CD4-positive, alpha-beta memory T cell (primary cell): ENCODE results near the gene COL26A1. TPM values are rescaled to one million over a fixed set of nuclear protein-coding genes. Genes with fewer than 3 reads are reported as not detected.
A peak's percentile ranks its signal among the peaks of the same experiment; 100 is the strongest.

Experiments
- CTCF ChIA-PET: fragments of 350-600 bp; sonication (Branson Sonifier 250); formaldehyde crosslinking; loops from one replicate; lab custom pipeline; 2021; ENCODE audit warnings: inconsistent platforms; ENCODE audit not compliant: partially characterized antibody; lab: Charles Lee
- POLR2A ChIA-PET: fragments of 350-600 bp; sonication (Branson Sonifier 250); formaldehyde crosslinking; loops from one replicate; lab custom pipeline; 2021; ENCODE audit not compliant: partially characterized antibody; lab: Charles Lee
- DNase-seq, 5 donors: peaks; one replicate each; pipeline versions ENCODE4 v3.0.0 to v3.0.0-alpha.2; 2020 to 2022; ENCODE audit warnings: mixed read lengths in 1 of 5
- H3K27ac ChIP-seq: one replicate; pipeline ENCODE4 v1.7.0; 2013; ENCODE audit warnings: low read depth, low read length
- H3K27me3 ChIP-seq: 2 replicates; pipeline ENCODE4 v1.7.0; 2013; ENCODE audit warnings: mild to moderate bottlenecking, low read length, moderate library complexity; ENCODE audit not compliant: insufficient read depth
- H3K36me3 ChIP-seq: 2 replicates; pipeline ENCODE4 v1.7.0; 2013; ENCODE audit warnings: mild to moderate bottlenecking, low read length, moderate library complexity; ENCODE audit not compliant: insufficient read depth
- H3K4me1 ChIP-seq: 2 replicates; pipeline ENCODE4 v1.7.0; 2013; ENCODE audit warnings: mild to moderate bottlenecking, low read length, moderate library complexity; ENCODE audit not compliant: insufficient read depth
- H3K4me3 ChIP-seq, 2 donors: one replicate each; pipeline ENCODE4 v1.7.0; 2013; ENCODE audit warnings: low read length in 2 of 2, mild to moderate bottlenecking in 1 of 2
- H3K9me3 ChIP-seq, 2 donors: one replicate each; pipeline ENCODE4 v1.7.0; 2013; ENCODE audit warnings: low read length in 2 of 2, control low read depth in 1 of 2; ENCODE audit not compliant: control insufficient read depth in 1 of 2
- H3K27ac Mint-ChIP-seq, 7 donors: one replicate each; pipeline ENCODE4 v1.8.0; 2020 to 2021; ENCODE audit warnings: mixed read lengths in 7 of 7, mild to moderate bottlenecking in 6 of 7, inconsistent platforms in 3 of 7, moderate library complexity in 3 of 7
- H3K27me3 Mint-ChIP-seq, 2 donors: one replicate each; pipeline ENCODE4 v1.8.0; 2020 to 2021; ENCODE audit warnings: mixed read lengths in 2 of 2
- H3K36me3 Mint-ChIP-seq, 2 donors: one replicate each; pipeline ENCODE4 v1.8.0; 2020 to 2021; ENCODE audit warnings: mixed read lengths in 2 of 2, inconsistent platforms in 1 of 2, mild to moderate bottlenecking in 1 of 2
- H3K4me1 Mint-ChIP-seq, 4 donors: one replicate each; pipeline ENCODE4 v1.8.0; 2020 to 2021; ENCODE audit warnings: mixed read lengths in 4 of 4, mild to moderate bottlenecking in 1 of 4
- H3K4me3 Mint-ChIP-seq, 8 donors: one replicate each; pipeline ENCODE4 v1.8.0; 2020 to 2021; ENCODE audit warnings: mixed read lengths in 8 of 8, mild to moderate bottlenecking in 7 of 8, moderate library complexity in 6 of 8, inconsistent platforms in 3 of 8
- H3K9me3 Mint-ChIP-seq, 8 donors: one replicate each; pipeline ENCODE4 v1.8.0; 2020 to 2021; ENCODE audit warnings: mixed read lengths in 8 of 8, mild to moderate bottlenecking in 5 of 8, inconsistent platforms in 3 of 8, moderate library complexity in 1 of 8
- intact Hi-C: fragments of 100-400 bp; cut with micrococcal nuclease; formaldehyde crosslinking; loops from one replicate; pipeline ENCODE4 v1.15.1; 2023
- polyA plus RNA-seq, 2 donors: library from polyadenylated mRNA; unstranded; fragments of 300-500 nt; fragmentation: Illumina TruSeq; gene quantifications; one replicate each; pipeline ENCODE4 v1.2.3, GENCODE V29; 2021
- total RNA-seq, 2 experiments: library from RNA; stranded (reverse); gene quantifications; one replicate each; pipeline ENCODE4 v1.2.3, GENCODE V29; 2021

The COL26A1 gene
- total and polyA plus RNA-seq, 4 experiments from 2014 or later = not detected

DNA sequence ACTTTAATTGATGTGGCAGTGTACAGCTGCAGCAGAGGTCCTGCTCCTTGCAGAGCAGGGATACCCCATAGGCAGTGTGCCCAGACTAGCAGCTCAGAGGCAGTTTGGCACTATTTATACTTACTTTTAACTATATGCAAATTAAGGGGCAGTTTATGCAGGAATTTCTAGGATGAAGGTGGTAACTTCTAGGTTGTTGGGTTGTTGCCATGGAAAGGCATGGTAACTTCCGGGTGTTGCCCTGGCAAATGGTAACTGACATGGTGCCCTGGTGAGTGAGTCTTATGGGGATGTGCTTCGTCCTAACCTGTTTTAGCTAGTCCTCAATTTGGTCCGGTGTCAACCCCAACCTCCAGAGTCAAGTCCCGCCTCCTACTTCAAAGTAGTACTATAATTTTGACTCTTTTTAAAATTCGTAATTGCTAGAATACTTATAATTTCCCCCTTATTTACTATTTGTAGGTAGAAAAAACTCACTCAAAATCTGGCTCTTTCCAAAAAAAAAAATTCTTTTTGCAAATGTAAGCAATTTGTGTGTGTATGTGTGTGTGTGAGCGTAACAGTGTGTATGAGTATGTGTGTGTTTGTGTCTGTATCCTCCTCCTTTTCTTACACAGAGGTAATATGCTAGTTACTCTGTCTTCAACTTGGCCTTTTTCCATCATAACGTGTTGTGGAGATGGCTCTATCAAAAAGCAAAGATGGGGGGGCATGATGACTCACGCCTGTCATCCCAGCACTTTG lies 5.9 kb downstream of the COL26A1 start:
- Mint-ChIP-seq H3K9me3 (peaks cover 0 to 2% (median 0%) of the 10 kb centered on the region in 8 donors), H3K27ac (no peak overlapping the region), H3K4me3 (no peak overlapping the region), H3K27me3 (peaks cover 19 to 28% of the 10 kb centered on the region in 2 donors), H3K4me1 (no peaks in the 10 kb centered on the region), H3K36me3 (no peaks in the 10 kb centered on the region)
- Histone ChIP-seq H3K4me3 (no peak overlapping the region), H3K36me3 (no peaks in the 10 kb centered on the region), H3K27me3 (peaks cover 7% of the 10 kb centered on the region), H3K9me3 (no peaks in the 10 kb centered on the region), H3K4me1 (peaks cover 5% of the 10 kb centered on the region), H3K27ac (no peak overlapping the region)
- ChIA-PET CTCF (interaction anchor here (3.0 kb wide), 1 partner anchor 43 kb away, joined by 21 read pairs; no protein-coding TSS in a partner anchor), POLR2A (no interaction called here)
- DNase-seq = no peak
- intact Hi-C loops = no loop called here

DNA sequence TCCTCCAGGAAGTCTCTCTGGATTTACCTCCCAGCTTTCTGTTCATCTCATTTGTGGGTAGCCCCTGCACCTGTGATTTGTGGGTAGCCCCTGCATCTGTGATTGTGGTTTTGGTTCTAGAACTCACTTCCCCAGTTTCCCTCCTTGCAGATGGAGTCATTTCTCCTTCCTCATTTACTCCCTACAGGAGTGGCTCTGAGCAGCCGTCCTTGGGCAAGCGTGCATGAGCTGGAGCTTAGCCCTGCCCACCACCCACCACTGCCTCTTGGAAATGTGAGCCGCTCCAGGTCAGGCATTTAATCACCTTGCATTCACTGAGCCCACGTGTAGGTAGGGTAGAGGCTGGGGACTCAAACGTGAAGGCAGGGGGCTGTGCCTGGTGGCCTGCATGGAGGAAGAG lies 8.2 kb downstream of the COL26A1 start:
- no peaks in the 10 kb centered on the region for H3K9me3 Mint-ChIP-seq
- CTCF ChIA-PET = no interaction called here
- peaks cover 3% of the 10 kb centered on the region for H3K27me3 ChIP-seq
- H3K27ac ChIP-seq = no peak overlapping the region
- no peaks in the 10 kb centered on the region for H3K36me3 ChIP-seq
- H3K4me3 ChIP-seq = no peak overlapping the region
- H3K4me1 ChIP-seq = no peaks in the 10 kb centered on the region
- no peaks in the 10 kb centered on the region for H3K4me1 Mint-ChIP-seq
- no peak overlapping the region for H3K4me3 Mint-ChIP-seq
- peaks cover 15 to 25% of the 10 kb centered on the region in 2 donors for H3K27me3 Mint-ChIP-seq
- H3K36me3 Mint-ChIP-seq = no peaks in the 10 kb centered on the region
- POLR2A ChIA-PET = no interaction called here
- DNase-seq = no peak
- intact Hi-C loops = no loop called here
- H3K9me3 ChIP-seq = no peaks in the 10 kb centered on the region
- no peak overlapping the region for H3K27ac Mint-ChIP-seq

DNA sequence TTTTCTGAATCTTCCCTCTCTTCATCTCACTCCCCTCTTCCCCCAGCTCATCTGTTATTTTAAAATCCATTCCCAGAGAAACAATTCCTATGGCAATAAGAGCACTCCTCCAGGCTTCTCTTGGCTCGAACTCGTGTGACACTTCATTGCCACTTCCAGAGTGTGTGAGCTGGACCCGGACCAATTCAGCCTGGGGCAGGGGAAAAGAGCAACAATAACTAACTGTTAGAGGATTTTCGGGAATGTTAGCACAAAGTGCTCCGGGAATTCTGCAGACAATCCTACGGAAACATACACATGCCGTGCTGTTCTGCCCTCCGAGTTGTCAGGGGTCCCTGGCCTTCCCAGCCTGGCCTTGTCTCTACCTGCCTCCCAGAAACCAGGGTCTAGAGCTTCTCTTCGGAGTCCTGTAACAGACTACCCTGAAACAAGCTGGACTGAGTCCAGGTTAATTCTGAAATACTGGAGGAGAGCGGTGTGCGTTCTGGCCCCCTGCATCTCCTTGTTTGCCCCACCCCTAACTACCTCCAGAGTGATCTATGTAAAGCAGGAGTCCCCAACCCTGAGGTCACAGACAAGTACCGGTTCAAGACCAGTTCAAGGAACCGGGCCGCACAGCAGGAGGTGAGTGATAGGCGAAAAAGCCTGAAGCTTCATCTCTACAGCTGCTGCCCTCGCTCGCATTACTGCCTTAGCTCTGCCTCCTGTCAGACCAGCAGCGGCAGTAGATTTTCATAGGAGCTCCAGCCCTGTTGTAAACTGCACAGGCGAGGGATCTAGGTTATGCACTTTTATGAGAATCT lies 11.3 kb downstream of the COL26A1 start:
- intact Hi-C loops = no loop called here
- H3K4me3 Mint-ChIP-seq = no peak overlapping the region
- POLR2A ChIA-PET = no interaction called here
- H3K36me3 Mint-ChIP-seq = no peaks in the 10 kb centered on the region
- no peaks in the 10 kb centered on the region for H3K4me1 Mint-ChIP-seq
- Histone ChIP-seq H3K36me3 (no peaks in the 10 kb centered on the region), H3K4me3 (no peak overlapping the region), H3K27ac (no peak overlapping the region), H3K4me1 (no peaks in the 10 kb centered on the region), H3K9me3 (no peaks in the 10 kb centered on the region), H3K27me3 (no peaks in the 10 kb centered on the region)
- H3K27me3 Mint-ChIP-seq = peaks cover 7 to 14% of the 10 kb centered on the region in 2 donors
- no peak overlapping the region for H3K27ac Mint-ChIP-seq
- H3K9me3 Mint-ChIP-seq = no peaks in the 10 kb centered on the region
- DNase-seq = no peak
- CTCF ChIA-PET = interaction anchor here (2.2 kb wide), 1 partner anchor 10 kb away, joined by 7 read pairs; no protein-coding TSS in a partner anchor

DNA sequence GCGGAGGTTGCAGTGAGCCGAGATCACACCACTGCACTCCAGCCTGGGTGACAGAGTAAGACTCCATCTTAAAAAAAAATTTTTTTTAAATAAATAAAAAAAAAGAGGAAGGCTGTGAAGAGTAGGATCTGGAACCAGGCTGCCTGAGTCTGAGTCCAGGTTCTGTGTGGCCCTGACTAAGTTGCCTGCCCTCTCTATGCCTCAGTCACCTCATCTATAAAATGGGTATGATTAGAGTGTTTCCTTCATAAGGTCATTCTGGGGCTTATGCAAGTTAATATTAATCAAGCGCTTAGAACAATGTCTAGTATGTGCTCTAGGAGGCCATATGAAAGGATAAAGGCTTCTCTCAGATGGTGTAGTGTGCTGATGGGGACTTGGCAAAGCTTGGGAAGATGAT lies 12.3 kb downstream of the COL26A1 start:
- ChIA-PET POLR2A (no interaction called here), CTCF (interaction anchor here (2.2 kb wide), 1 partner anchor 11 kb away, joined by 7 read pairs; no protein-coding TSS in a partner anchor)
- Histone ChIP-seq H3K27ac (no peak overlapping the region), H3K4me1 (no peaks in the 10 kb centered on the region), H3K36me3 (no peaks in the 10 kb centered on the region), H3K27me3 (no peaks in the 10 kb centered on the region), H3K4me3 (no peak overlapping the region), H3K9me3 (no peaks in the 10 kb centered on the region)
- Mint-ChIP-seq H3K4me1 (no peaks in the 10 kb centered on the region), H3K36me3 (no peaks in the 10 kb centered on the region), H3K4me3 (no peak overlapping the region), H3K27me3 (peaks cover 7 to 16% of the 10 kb centered on the region in 2 donors), H3K27ac (peak overlapping the region in 1 of 7 donors; percentile 2), H3K9me3 (no peaks in the 10 kb centered on the region)
- intact Hi-C loops = no loop called here
- no peak for DNase-seq

DNA sequence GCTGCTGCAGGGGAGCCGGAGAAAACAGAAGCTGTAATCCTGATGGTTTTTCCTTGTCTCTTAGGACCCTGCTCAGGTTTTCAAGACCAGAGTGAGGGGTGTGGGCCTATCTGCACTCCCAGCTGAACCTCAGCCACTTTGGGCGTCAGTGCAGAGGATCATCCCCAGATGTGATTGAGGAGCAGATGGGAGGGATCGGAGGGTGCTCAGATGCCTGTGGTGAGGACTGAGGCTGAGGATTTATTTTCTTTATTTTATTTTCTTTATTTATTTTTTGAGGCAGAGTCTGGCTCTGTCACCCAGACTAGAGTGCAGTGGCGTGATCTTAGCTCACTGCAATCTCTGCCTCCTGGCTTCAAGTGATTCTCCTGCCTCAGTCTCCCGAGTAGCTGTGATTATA lies 13.9 kb downstream of the COL26A1 start:
- no peak overlapping the region for H3K4me3 Mint-ChIP-seq
- intact Hi-C loops = no loop called here
- DNase-seq = no peak
- Histone ChIP-seq H3K27ac (no peak overlapping the region), H3K9me3 (no peaks in the 10 kb centered on the region), H3K4me3 (no peak overlapping the region), H3K27me3 (no peaks in the 10 kb centered on the region), H3K36me3 (no peaks in the 10 kb centered on the region), H3K4me1 (no peaks in the 10 kb centered on the region)
- CTCF ChIA-PET = interaction anchor here (1.4 kb wide), 1 partner anchor 12 kb away, joined by 7 read pairs; no protein-coding TSS in a partner anchor
- POLR2A ChIA-PET = no interaction called here
- peaks cover 0 to 6% (median 3%) of the 10 kb centered on the region in 8 donors for H3K9me3 Mint-ChIP-seq
- no peak overlapping the region for H3K27ac Mint-ChIP-seq
- no peaks in the 10 kb centered on the region for H3K4me1 Mint-ChIP-seq
- peaks cover 7 to 10% of the 10 kb centered on the region in 2 donors for H3K27me3 Mint-ChIP-seq
- no peaks in the 10 kb centered on the region for H3K36me3 Mint-ChIP-seq

DNA sequence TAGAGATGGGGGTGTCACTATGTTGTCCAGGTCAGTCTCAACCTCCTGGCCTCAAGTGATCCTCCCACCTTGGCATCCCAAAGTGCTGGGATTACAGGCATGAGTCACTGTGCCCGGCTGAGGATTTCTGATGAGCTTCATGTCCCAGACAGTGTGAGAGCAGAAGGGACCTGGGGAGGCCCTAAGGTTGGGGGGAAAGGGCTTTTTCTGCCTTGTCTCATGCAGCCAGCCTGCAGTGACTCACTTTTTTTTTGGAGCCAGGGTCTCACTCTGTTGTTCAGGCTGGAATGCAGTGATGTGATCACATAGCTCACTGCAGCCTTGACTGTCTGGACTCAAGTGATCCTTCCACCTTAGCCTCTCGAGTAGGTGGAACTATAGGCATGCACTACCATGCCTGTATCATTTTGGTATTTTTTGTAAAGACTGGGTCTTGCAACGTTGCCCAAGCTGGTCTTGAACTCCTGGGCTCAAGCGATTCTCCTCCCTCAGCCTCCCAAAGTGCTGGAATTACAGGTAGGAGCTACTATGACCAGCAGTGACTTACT lies 14.6 kb downstream of the COL26A1 start:
- Histone ChIP-seq H3K27ac (no peak overlapping the region), H3K27me3 (no peaks in the 10 kb centered on the region), H3K4me1 (no peaks in the 10 kb centered on the region), H3K9me3 (no peaks in the 10 kb centered on the region), H3K36me3 (no peaks in the 10 kb centered on the region), H3K4me3 (no peak overlapping the region)
- Mint-ChIP-seq H3K27ac (peak overlapping the region in 2 of 7 donors; percentile 27 to 29), H3K36me3 (no peaks in the 10 kb centered on the region), H3K4me1 (no peaks in the 10 kb centered on the region), H3K4me3 (no peak overlapping the region), H3K9me3 (peaks cover 0 to 7% (median 4%) of the 10 kb centered on the region in 8 donors), H3K27me3 (peaks cover 3 to 9% of the 10 kb centered on the region in 2 donors)
- ChIA-PET POLR2A (no interaction called here), CTCF (interaction anchor here (1.1 kb wide), 1 partner anchor 34 kb away, joined by 3 read pairs; no protein-coding TSS in a partner anchor)
- intact Hi-C loops = no loop called here
- no peak for DNase-seq

DNA sequence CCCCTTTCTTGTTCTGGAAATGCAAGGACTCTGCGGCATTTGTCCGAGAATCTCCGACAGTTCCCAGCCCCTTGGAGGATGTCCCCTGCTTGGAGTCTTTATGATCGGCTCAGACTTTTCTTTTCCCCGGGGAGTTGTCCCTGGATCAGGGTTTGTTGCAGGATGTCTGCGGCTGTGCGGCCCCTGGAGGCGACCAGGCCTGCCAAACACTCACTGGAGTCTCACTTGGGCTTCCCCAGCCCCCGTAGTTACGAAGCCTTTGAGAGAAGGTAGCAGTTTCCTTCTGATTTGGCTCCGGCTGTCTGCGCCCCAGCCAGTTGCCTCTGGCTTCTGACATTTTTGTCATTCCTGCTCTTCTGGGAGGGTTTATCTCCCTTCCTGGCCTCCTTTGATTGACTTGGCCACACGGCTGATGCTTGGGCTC lies 16.1 kb downstream of the COL26A1 start:
- H3K27me3 Mint-ChIP-seq = peaks cover 0 to 6% of the 10 kb centered on the region in 2 donors
- peaks cover 0 to 7% (median 4%) of the 10 kb centered on the region in 8 donors for H3K9me3 Mint-ChIP-seq
- Histone ChIP-seq H3K27ac (no peak overlapping the region), H3K36me3 (no peaks in the 10 kb centered on the region), H3K9me3 (no peaks in the 10 kb centered on the region), H3K4me3 (no peak overlapping the region), H3K27me3 (no peaks in the 10 kb centered on the region), H3K4me1 (no peaks in the 10 kb centered on the region)
- peak overlapping the region in 1 of 7 donors; percentile 17 for H3K27ac Mint-ChIP-seq
- ChIA-PET POLR2A (no interaction called here), CTCF (no interaction called here)
- H3K4me1 Mint-ChIP-seq = no peaks in the 10 kb centered on the region
- intact Hi-C loops = no loop called here
- no peaks in the 10 kb centered on the region for H3K36me3 Mint-ChIP-seq
- no peak for DNase-seq
- no peak overlapping the region for H3K4me3 Mint-ChIP-seq
